Middle frontal gyrus (tissue), 1 donor: ENCODE data around the gene CLCN4.

Experiments used
- DNase-seq: peaks from one replicate; pipeline ENCODE4 v3.0.0-alpha.2; 2015; ENCODE audit warnings: low spot score; ENCODE audit errors: extremely low spot score

The CLCN4 gene

GRCh38 chrX:10166248-10166716 is 9.5 kb downstream of the CLCN4 start:
- no peak for DNase-seq

- no peak for DNase-seq
Measured at GRCh38 chrX:10166731-10167151, 10.0 kb downstream of the CLCN4 start.

- no peak for DNase-seq
Measured at GRCh38 chrX:10167573-10167972, 10.8 kb downstream of the CLCN4 start.

- no peak for DNase-seq
Measured at GRCh38 chrX:10168226-10168625, 11.5 kb downstream of the CLCN4 start.

GRCh38 chrX:10169175-10169574 is 12.4 kb downstream of the CLCN4 start:
- no peak for DNase-seq

- no peak for DNase-seq
Measured at GRCh38 chrX:10171249-10171648, 14.5 kb downstream of the CLCN4 start.

- no peak for DNase-seq
Measured at GRCh38 chrX:10172877-10173276, 16.1 kb downstream of the CLCN4 start.

- no peak for DNase-seq
Measured at GRCh38 chrX:10173331-10173900, 16.6 kb downstream of the CLCN4 start.

GRCh38 chrX:10174051-10174450 is 17.3 kb downstream of the CLCN4 start:
- DNase-seq: no peak

- DNase-seq: no peak
Measured at GRCh38 chrX:10174810-10175209, 18.0 kb downstream of the CLCN4 start.

- DNase-seq: no peak
Measured at GRCh38 chrX:10175319-10175871, 18.6 kb downstream of the CLCN4 start.

- no peak for DNase-seq
Measured at GRCh38 chrX:10176121-10177003, 19.6 kb downstream of the CLCN4 start.

- DNase-seq: no peak
Measured at GRCh38 chrX:10177004-10177396, 20.2 kb downstream of the CLCN4 start.

- DNase-seq: no peak
Measured at GRCh38 chrX:10177601-10178000, 20.8 kb downstream of the CLCN4 start.

GRCh38 chrX:10178866-10179463 is 22.2 kb downstream of the CLCN4 start:
- no peak for DNase-seq

GRCh38 chrX:10183760-10184159 is 27.0 kb downstream of the CLCN4 start:
- DNase-seq: no peak

- DNase-seq: no peak
Measured at GRCh38 chrX:10184411-10184810, 27.6 kb downstream of the CLCN4 start.

GRCh38 chrX:10186355-10186754 is 29.6 kb downstream of the CLCN4 start:
- no peak for DNase-seq

- no peak for DNase-seq
Measured at GRCh38 chrX:10187421-10187820, 30.6 kb downstream of the CLCN4 start.

GRCh38 chrX:10189317-10190268 is 32.8 kb downstream of the CLCN4 start:
- DNase-seq: peak; percentile 61

GRCh38 chrX:10190367-10190766 is 33.6 kb downstream of the CLCN4 start:
- no peak for DNase-seq
